H1 (cell line): ENCODE results near the gene CDC42SE2. TPM values are rescaled to one million over a fixed set of nuclear protein-coding genes. Genes with fewer than 3 reads are reported as not detected.

Experiments
- CTCF ChIA-PET: fragments of 300-600 bp; sonication (Branson Sonifier 250); formaldehyde crosslinking; loops from one replicate; lab custom pipeline; 2021; ENCODE audit not compliant: partially characterized antibody; lab: Charles Lee
- POLR2A ChIA-PET: fragments of 300-600 bp; sonication (Branson Sonifier 250); formaldehyde crosslinking; loops from one replicate; lab custom pipeline; 2021; ENCODE audit warnings: inconsistent platforms; ENCODE audit not compliant: partially characterized antibody; lab: Charles Lee
- DNase-seq, 2 experiments: peaks; one replicate each; pipeline versions ENCODE4 v3.0.0 to v3.0.0-alpha.2; 2010 to 2022; ENCODE audit warnings: low spot score in 2 of 2, low read depth in 1 of 2, mixed read lengths in 1 of 2
- FAIRE-seq: peaks from 2 replicates; lab custom pipeline; 2011; peaks lifted over from hg19 to GRCh38; lab: Jason Lieb, UNC
- H2AFZ ChIP-seq: 2 replicates; pipeline ENCODE4 v1.8.1; 2012; ENCODE audit warnings: low read length, inconsistent platforms
- H2AK5ac ChIP-seq: 2 replicates; pipeline ENCODE4 v1.6.1; 2013; ENCODE audit warnings: low read depth, low read length
- H2BK120ac ChIP-seq: replicated peaks from 2 replicates; pipeline ENCODE3; 2013; ENCODE audit warnings: low read depth, low read length, inconsistent platforms
- H2BK12ac ChIP-seq: 2 replicates; pipeline ENCODE4 v1.6.1; 2013; ENCODE audit warnings: low read depth, low read length
- H2BK15ac ChIP-seq: 2 replicates; pipeline ENCODE4 v1.6.1; 2013; ENCODE audit warnings: low read length
- H2BK20ac ChIP-seq: 2 replicates; pipeline ENCODE4 v1.6.1; 2013; ENCODE audit warnings: low read length
- H2BK5ac ChIP-seq: 2 replicates; pipeline ENCODE4 v1.6.1; 2013; ENCODE audit warnings: low read depth, low read length
- H3K14ac ChIP-seq: 2 replicates; pipeline ENCODE4 v1.6.1; 2013; ENCODE audit warnings: inconsistent platforms; ENCODE audit not compliant: insufficient read length
- H3K18ac ChIP-seq: 2 replicates; pipeline ENCODE4 v1.6.1; 2013; ENCODE audit warnings: low read length; ENCODE audit errors: extremely low read depth
- H3K23ac ChIP-seq: 2 replicates; pipeline ENCODE4 v1.6.1; 2013; ENCODE audit warnings: inconsistent platforms; ENCODE audit not compliant: insufficient read length
- H3K23me2 ChIP-seq: 2 replicates; pipeline ENCODE4 v1.6.1; 2013; ENCODE audit warnings: low read depth, low read length
- H3K27ac ChIP-seq: 2 replicates; pipeline ENCODE4 v1.6.1; 2011; ENCODE audit warnings: low read depth, low read length, inconsistent platforms
- H3K27me3 ChIP-seq, 4 experiments: replicated peaks in 1 of 4; 1 replicate in 1 of 4; 2 replicates in 3 of 4; pipeline versions ENCODE4 v1.6.1 to v1.8.1; 2011 to 2013; ENCODE audit warnings: low read length in 3 of 4, mild to moderate bottlenecking in 3 of 4, inconsistent platforms in 2 of 4, mixed read lengths in 2 of 4, moderate library complexity in 1 of 4; ENCODE audit not compliant: control insufficient read depth in 3 of 4, insufficient read depth in 3 of 4; ENCODE audit errors: extremely low read depth in 1 of 4
- H3K36me3 ChIP-seq, 4 experiments: 2 replicates each; pipeline versions ENCODE4 v1.6.1 to v1.8.1; 2011 to 2013; ENCODE audit warnings: mild to moderate bottlenecking in 4 of 4, low read length in 3 of 4, moderate library complexity in 2 of 4, control low read depth in 1 of 4, inconsistent platforms in 1 of 4; ENCODE audit not compliant: insufficient read depth in 4 of 4, control insufficient read depth in 2 of 4
- H3K4ac ChIP-seq: replicated peaks from 2 replicates; pipeline ENCODE3; 2013; ENCODE audit warnings: low read length, low read depth, mixed read lengths, inconsistent platforms; ENCODE audit not compliant: insufficient read length
- H3K4me1 ChIP-seq, 4 experiments: replicated peaks in 1 of 4; 1 replicate in 1 of 4; 2 replicates in 3 of 4; pipeline versions ENCODE4 v1.6.1 to v1.8.1; 2011 to 2013; ENCODE audit warnings: low read length in 3 of 4, inconsistent platforms in 2 of 4, mixed read lengths in 1 of 4; ENCODE audit not compliant: insufficient read depth in 4 of 4, control insufficient read depth in 3 of 4
- H3K4me2 ChIP-seq, 2 experiments: 2 replicates each; pipeline versions ENCODE4 v1.6.1 to v1.8.1; 2011 to 2013; ENCODE audit warnings: low read depth in 2 of 2, low read length in 2 of 2, control low read depth in 1 of 2, inconsistent platforms in 1 of 2, mild to moderate bottlenecking in 1 of 2; ENCODE audit not compliant: insufficient read depth in 1 of 2
- H3K4me3 ChIP-seq, 4 experiments: fragments of 200-600, 300-600 bp in 1 of 4; sonication (generic), shearing (Covaris generic), sonication (Bioruptor Twin) in 1 of 4; 2 replicates each; pipeline versions ENCODE4 v1.5.1 to v1.8.1; 2011 to 2016; ENCODE audit warnings: low read length in 4 of 4, low read depth in 3 of 4, control low read depth in 2 of 4, inconsistent platforms in 2 of 4, mild to moderate bottlenecking in 2 of 4, mixed read lengths in 1 of 4, moderate library complexity in 1 of 4; ENCODE audit not compliant: insufficient read depth in 2 of 4; ENCODE audit errors: extremely low read depth in 1 of 4
- H3K56ac ChIP-seq: replicated peaks from 2 replicates; pipeline ENCODE3; 2013; ENCODE audit warnings: low read depth, mild to moderate bottlenecking, mixed read lengths, low read length, inconsistent platforms; ENCODE audit not compliant: insufficient read length
- H3K79me1 ChIP-seq: 2 replicates; pipeline ENCODE4 v1.6.1; 2013; ENCODE audit warnings: low read depth, low read length, control low read depth
- H3K79me2 ChIP-seq, 2 experiments: 2 replicates each; pipeline versions ENCODE4 v1.6.1 to v1.8.1; 2012 to 2013; ENCODE audit warnings: low read length in 2 of 2, mild to moderate bottlenecking in 2 of 2, inconsistent platforms in 1 of 2; ENCODE audit not compliant: insufficient read depth in 2 of 2, control insufficient read depth in 1 of 2
- H3K9ac ChIP-seq, 4 experiments: replicated peaks in 1 of 4; 1 replicate in 1 of 4; 2 replicates in 3 of 4; pipeline versions ENCODE4 v1.6.1 to v1.8.1; 2011 to 2013; ENCODE audit warnings: low read depth in 3 of 4, low read length in 3 of 4, control low read depth in 2 of 4, mild to moderate bottlenecking in 2 of 4, moderate library complexity in 2 of 4, inconsistent platforms in 1 of 4; ENCODE audit errors: extremely low read depth in 1 of 4
- H3K9me3 ChIP-seq, 2 experiments: 2 replicates each; pipeline versions ENCODE4 v1.6.1 to v1.8.1; 2012 to 2013; ENCODE audit warnings: mild to moderate bottlenecking in 2 of 2, moderate library complexity in 2 of 2, control low read depth in 1 of 2, inconsistent platforms in 1 of 2, low read depth in 1 of 2, low read length in 1 of 2, mixed read lengths in 1 of 2; ENCODE audit not compliant: insufficient read depth in 2 of 2
- H4K20me1 ChIP-seq, 2 experiments: replicated peaks in 1 of 2; 2 replicates each; pipeline versions ENCODE3 to v1.8.1; 2011 to 2013; ENCODE audit warnings: inconsistent platforms in 2 of 2, low read length in 2 of 2, mild to moderate bottlenecking in 1 of 2; ENCODE audit not compliant: insufficient read depth in 2 of 2, control insufficient read depth in 1 of 2
- H4K5ac ChIP-seq: 2 replicates; pipeline ENCODE4 v1.6.1; 2013; ENCODE audit warnings: low read length, low read depth, mixed read lengths, inconsistent platforms; ENCODE audit not compliant: insufficient read length
- H4K8ac ChIP-seq: 2 replicates; pipeline ENCODE4 v1.8.0; 2013; ENCODE audit warnings: mild to moderate bottlenecking, moderate library complexity, low read length, inconsistent platforms; ENCODE audit not compliant: insufficient read depth; ENCODE audit errors: extremely low read depth
- H4K91ac ChIP-seq: replicated peaks from 2 replicates; pipeline ENCODE3; 2013; ENCODE audit warnings: low read length, mixed read lengths, inconsistent platforms; ENCODE audit not compliant: insufficient read length
- CHD2 ChIP-seq: IDR thresholded peaks from 2 replicates; pipeline ENCODE4 v1.6.1; 2012; ENCODE audit warnings: low read length, improper control_type of control experiment
- EGR1 ChIP-seq: IDR thresholded peaks from 2 replicates; pipeline ENCODE4 v1.6.1; 2011; ENCODE audit warnings: low read depth, low read length, borderline replicate concordance
- HDAC2 ChIP-seq, 2 experiments: fragments of 300-600 bp in 1 of 2; sonication (generic) in 1 of 2; IDR thresholded peaks; 2 replicates each; pipeline ENCODE4 v1.6.1; 2011 to 2012; ENCODE audit warnings: low read depth in 2 of 2, low read length in 2 of 2, mild to moderate bottlenecking in 2 of 2, moderate library complexity in 2 of 2, borderline replicate concordance in 1 of 2, inconsistent platforms in 1 of 2
- KDM1A ChIP-seq: fragments of 200-600, 300-600 bp; sonication (generic); IDR thresholded peaks from 2 replicates; pipeline ENCODE4 v1.7.1; 2016; ENCODE audit warnings: mild to moderate bottlenecking, low read length, borderline replicate concordance
- KDM4A ChIP-seq: IDR thresholded peaks from one replicate; pipeline ENCODE4 v1.7.1; 2012; ENCODE audit warnings: low read depth, mild to moderate bottlenecking, moderate library complexity, low read length, inconsistent platforms; ENCODE audit not compliant: severe bottlenecking
- RNF2 ChIP-seq: fragments of 200-900, 300-1000 bp; sonication (generic); IDR thresholded peaks from 2 replicates; pipeline ENCODE4 v1.7.1; 2016; ENCODE audit warnings: borderline replicate concordance, low read depth, mild to moderate bottlenecking, antibody characterized with exemption, low read length; ENCODE audit not compliant: poor library complexity, severe bottlenecking; ENCODE audit errors: missing control alignments
- TBP ChIP-seq: IDR thresholded peaks from 2 replicates; pipeline ENCODE4 v1.6.1; 2011; ENCODE audit warnings: low read depth, low read length, improper control_type of control experiment
- polyA plus RNA-seq, 7 experiments: library from polyadenylated mRNA; depleted of rRNA in 3 of 7; stranded (reverse) in 5 of 7; unstranded in 2 of 7; fragments of >200 nt in 5 of 7; fragments of 200-250 nt in 2 of 7; gene quantifications; 1 replicate in 5 of 7; 2 replicates in 1 of 7; 4 replicates in 1 of 7; pipeline versions ENCODE4 v1.2.1 to v1.2.3, GENCODE V29; 2011 to 2013; ENCODE audit warnings: missing spikeins in 2 of 7, mixed read lengths in 2 of 7
- total RNA-seq: library from RNA; stranded (reverse); fragmentation: NEBNext Ultra II Directional; extraction: Animal tissue kit (Norgen Biotek cat#: 25700); gene quantifications from 2 replicates; pipeline ENCODE4 v1.2.1, GENCODE V29; 2021
- TF ChIP-seq, protein P1 (sequence below): IDR thresholded peaks from 2 replicates; pipeline ENCODE4 v1.6.1; 2012; ENCODE audit warnings: low read length, inconsistent platforms

Gene CDC42SE2
- total and polyA plus RNA-seq, 2 of the 8 experiments (the other 6 are each of a cell fraction or from before 2014, with no cell fraction given), result 16.7 to 30.8 TPM

- Histone ChIP-seq H4K8ac (no peak overlapping the region), H3K4me1 (no peaks in the 10 kb centered on the region), H3K79me1 (no peaks in the 10 kb centered on the region), H3K23me2 (no peaks in the 10 kb centered on the region), H3K9me3 (0 out of 4 replicates have a peak, but pooled peaks cover 0 to 5% of the 10 kb centered on the region in 2 experiments), H2AFZ (no peak overlapping the region), H2AK5ac (no peak overlapping the region), H2BK15ac (no peak overlapping the region), H3K18ac (no peak overlapping the region), H4K20me1 (no peaks in the 10 kb centered on the region), H3K27ac (no peak overlapping the region), H3K4me2 (no peak overlapping the region), H3K27me3 (no peaks in the 10 kb centered on the region), H3K56ac (no peak overlapping the region), H2BK12ac (no peak overlapping the region), H3K14ac (no peak overlapping the region), H3K23ac (no peak overlapping the region)
- no peak for DNase-seq
- POLR2A ChIA-PET, result interaction anchor here (0.9 to 1.2 kb wide), 2 partner anchors 9 to 13 kb away, joined by 3 read pairs; no protein-coding TSS in a partner anchor
- TF ChIP-seq HDAC2 (IDR thresholded peaks at IDR 0.05; ENCODE audit: borderline replicate concordance in 1 of 2, low read depth in 2 of 2, low read length in 2 of 2), result no peak
- no peak for TF ChIP-seq EGR1
- no peak for TF ChIP-seq RNF2
- no peak for TF ChIP-seq CHD2
- TF ChIP-seq, protein P1, sequence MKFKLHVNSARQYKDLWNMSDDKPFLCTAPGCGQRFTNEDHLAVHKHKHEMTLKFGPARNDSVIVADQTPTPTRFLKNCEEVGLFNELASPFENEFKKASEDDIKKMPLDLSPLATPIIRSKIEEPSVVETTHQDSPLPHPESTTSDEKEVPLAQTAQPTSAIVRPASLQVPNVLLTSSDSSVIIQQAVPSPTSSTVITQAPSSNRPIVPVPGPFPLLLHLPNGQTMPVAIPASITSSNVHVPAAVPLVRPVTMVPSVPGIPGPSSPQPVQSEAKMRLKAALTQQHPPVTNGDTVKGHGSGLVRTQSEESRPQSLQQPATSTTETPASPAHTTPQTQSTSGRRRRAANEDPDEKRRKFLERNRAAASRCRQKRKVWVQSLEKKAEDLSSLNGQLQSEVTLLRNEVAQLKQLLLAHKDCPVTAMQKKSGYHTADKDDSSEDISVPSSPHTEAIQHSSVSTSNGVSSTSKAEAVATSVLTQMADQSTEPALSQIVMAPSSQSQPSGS, result no peak
- TF ChIP-seq TBP, result no peak
- TF ChIP-seq KDM4A, result no peak
- TF ChIP-seq KDM1A, result no peak
- TF ChIP-seq, all 59 proteins: peak for 0
- CTCF ChIA-PET, result interaction anchor here (2.2 kb wide), 1 partner anchor 104 kb away, joined by 5 read pairs; no protein-coding TSS in a partner anchor
- Histone ChIP-seq H3K4me3 (no peak overlapping the region), H3K4ac (no peak overlapping the region), H3K79me2 (peaks cover 0 to 72% of the 10 kb centered on the region in 2 experiments; a peak in 2 of 4 replicates), H4K5ac (no peak overlapping the region), H2BK5ac (no peak overlapping the region), H2BK20ac (no peak overlapping the region), H3K36me3 (no peaks in the 10 kb centered on the region), H2BK120ac (no peak overlapping the region), H4K91ac (no peak overlapping the region), H3K9ac (no peak overlapping the region)
- no peak for FAIRE-seq
Measured at GRCh38 chr5:131277447-131277846, 13.6 kb downstream of the CDC42SE2 start.
